Psoas muscle (tissue), 8 donors: ENCODE results near the gene TMEM218. TPM values are rescaled to one million over a fixed set of nuclear protein-coding genes. Genes with fewer than 3 reads are reported as not detected.
A peak's percentile ranks its signal among the peaks of the same experiment; 100 is the strongest.

Source experiments
- ATAC-seq, 4 donors: fragments of 200-7000 bp; cut with Tn5 transposase; one replicate each; pipeline ENCODE4 v1.9.1; 2020; ENCODE audit warnings: moderate library complexity in 3 of 4, mild to moderate bottlenecking in 2 of 4
- DNase-seq, 2 donors: peaks; one replicate each; pipeline ENCODE4 v3.0.0-alpha.2; 2020
- H3K27ac ChIP-seq: fragments of 200-600 bp; one replicate; pipeline ENCODE4 v1.8.0; 2022
- H3K27me3 ChIP-seq, 3 donors: fragments of 200-600 bp in 1 of 3; one replicate each; pipeline versions ENCODE4 v1.6.1 to v1.8.0; 2013 to 2022; ENCODE audit warnings: low read length in 2 of 3, mild to moderate bottlenecking in 2 of 3, moderate library complexity in 1 of 3; ENCODE audit not compliant: insufficient read depth in 3 of 3
- H3K36me3 ChIP-seq, 2 donors: fragments of 200-600 bp in 1 of 2; one replicate each; pipeline versions ENCODE4 v1.6.1 to v1.8.0; 2013 to 2022; ENCODE audit warnings: low read depth in 1 of 2, mild to moderate bottlenecking in 1 of 2, moderate library complexity in 1 of 2; ENCODE audit not compliant: insufficient read depth in 1 of 2
- H3K4me1 ChIP-seq: fragments of 200-600 bp; one replicate; pipeline ENCODE4 v1.8.0; 2022
- H3K4me3 ChIP-seq: fragments of 200-600 bp; one replicate; pipeline ENCODE4 v1.8.0; 2022; ENCODE audit warnings: mild to moderate bottlenecking
- H3K9me3 ChIP-seq: fragments of 200-600 bp; one replicate; pipeline ENCODE4 v1.8.0; 2022
- WGBS, 3 donors: extraction: QIAGEN DNeasy Blood & Tissue Kit; methylation state at CpG; one replicate each; pipeline versions ENCODE4 v1.1.6 to v1.1.7; 2013; 5-methylcytosine and 5-hydroxymethylcytosine counted together
- intact Hi-C, 2 donors: fragments of 100-400 bp; cut with DNase I; formaldehyde crosslinking; loops; one replicate each; pipeline versions ENCODE4 v1.11.0 to v1.14.2; 2022
- polyA plus RNA-seq, 3 donors: library from polyadenylated mRNA; stranded (reverse); fragments of 200-250 nt; gene quantifications; one replicate each; pipeline ENCODE4 v1.2.3, GENCODE V29; 2013
- total RNA-seq, 4 donors: library from RNA; stranded (reverse); fragmentation: NEBNext Ultra II Directional in 2 of 4; extraction: Animal tissue kit (Norgen Biotek cat#: 25700) in 2 of 4; gene quantifications; one replicate each; pipeline versions ENCODE4 v1.2.1 to v1.2.4, GENCODE V29; 2021 to 2023
- TF ChIP-seq, protein P1 (sequence below): fragments of 200-600 bp; IDR thresholded peaks from one replicate; pipeline ENCODE4 v1.8.0; 2022; ENCODE audit warnings: antibody characterized with exemption
- donor health status: healthy with polysubstance abuse.
- donor health status: DM: no; HTN: no; CAD: no; lungs with moderate emphysema.
- donor health status: Bipolar disorder and iron deficiency.
- donor health status: healthy.
- donor health status: DM: yes; HTN: yes; CAD: no.
- donor health status: DM: no; HTN: no; CAD: no.
- donor health status: DM: no; HTN: no; CAD: no.
- donor health status: DM: yes; HTN: yes; CAD: no.

The TMEM218 gene
- total and polyA plus RNA-seq, 7 donors = 4.9 to 30.3 (median 12.1) TPM

DNA sequence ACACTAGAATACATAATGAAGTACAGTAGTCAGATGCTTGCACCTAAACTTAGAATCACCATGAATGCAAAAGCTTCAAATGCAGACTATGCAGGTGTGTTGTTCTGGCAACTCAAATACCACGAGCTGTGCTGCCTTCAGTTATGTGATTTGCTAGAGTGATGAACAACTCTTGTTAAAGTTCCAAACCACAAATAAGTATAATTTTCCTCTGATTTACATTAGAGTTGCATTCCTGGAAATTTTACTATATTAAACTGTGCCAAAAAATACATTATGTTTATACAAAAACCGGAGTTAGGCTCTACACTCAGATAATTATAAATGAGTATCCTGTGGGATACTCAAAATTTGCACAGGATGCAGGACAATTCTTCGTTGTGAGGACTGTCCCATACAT lies 3.0 kb downstream of the TMEM218 start:
- H3K4me3 ChIP-seq = no peak overlapping the region
- DNase-seq (no peak), ATAC-seq (no peak)
- TF ChIP-seq, protein P1, sequence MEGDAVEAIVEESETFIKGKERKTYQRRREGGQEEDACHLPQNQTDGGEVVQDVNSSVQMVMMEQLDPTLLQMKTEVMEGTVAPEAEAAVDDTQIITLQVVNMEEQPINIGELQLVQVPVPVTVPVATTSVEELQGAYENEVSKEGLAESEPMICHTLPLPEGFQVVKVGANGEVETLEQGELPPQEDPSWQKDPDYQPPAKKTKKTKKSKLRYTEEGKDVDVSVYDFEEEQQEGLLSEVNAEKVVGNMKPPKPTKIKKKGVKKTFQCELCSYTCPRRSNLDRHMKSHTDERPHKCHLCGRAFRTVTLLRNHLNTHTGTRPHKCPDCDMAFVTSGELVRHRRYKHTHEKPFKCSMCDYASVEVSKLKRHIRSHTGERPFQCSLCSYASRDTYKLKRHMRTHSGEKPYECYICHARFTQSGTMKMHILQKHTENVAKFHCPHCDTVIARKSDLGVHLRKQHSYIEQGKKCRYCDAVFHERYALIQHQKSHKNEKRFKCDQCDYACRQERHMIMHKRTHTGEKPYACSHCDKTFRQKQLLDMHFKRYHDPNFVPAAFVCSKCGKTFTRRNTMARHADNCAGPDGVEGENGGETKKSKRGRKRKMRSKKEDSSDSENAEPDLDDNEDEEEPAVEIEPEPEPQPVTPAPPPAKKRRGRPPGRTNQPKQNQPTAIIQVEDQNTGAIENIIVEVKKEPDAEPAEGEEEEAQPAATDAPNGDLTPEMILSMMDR = no peak
- no peaks in the 10 kb centered on the region for H3K9me3 ChIP-seq
- H3K27ac ChIP-seq = no peak overlapping the region
- no peaks in the 10 kb centered on the region for H3K36me3 ChIP-seq
- 71 to 78% (median 77%) methylated on average over 3 of the region's 3 CpGs for WGBS, 3 donors
- intact Hi-C loops = no loop called here
- H3K4me1 ChIP-seq = peaks cover 21% of the 10 kb centered on the region
- H3K27me3 ChIP-seq = no peaks in the 10 kb centered on the region

DNA sequence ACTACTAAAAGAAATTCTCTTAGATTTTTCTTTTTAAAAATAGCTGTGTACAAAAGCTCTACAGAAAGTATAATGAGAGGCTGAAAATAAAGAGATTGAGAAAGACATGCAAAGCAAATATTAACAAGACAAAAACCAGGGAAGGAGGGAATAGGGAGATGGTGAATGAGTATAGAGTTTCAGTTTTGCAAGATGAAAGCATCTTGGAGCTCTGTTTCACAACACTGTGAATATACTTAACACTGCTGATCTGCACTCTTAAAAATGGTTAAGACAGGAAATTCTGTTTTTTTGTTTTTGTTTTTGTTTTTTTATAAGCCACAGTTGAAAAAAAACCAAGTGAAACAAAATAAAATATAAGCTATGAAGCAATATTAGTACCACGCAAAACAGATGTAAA lies 5.5 kb downstream of the TMEM218 start:
- TF ChIP-seq, protein P1 = no peak
- DNase-seq (no peak), ATAC-seq (peak in 1 of 4 donors; percentile 54)
- Histone ChIP-seq H3K27me3 (no peaks in the 10 kb centered on the region), H3K27ac (no peak overlapping the region), H3K4me1 (peaks cover 17% of the 10 kb centered on the region), H3K4me3 (no peak overlapping the region), H3K9me3 (no peaks in the 10 kb centered on the region), H3K36me3 (peaks cover 0 to 17% of the 10 kb centered on the region in 2 donors)
- WGBS, 3 donors = 0 to 100% (median 99%) methylated on average over 1 of the region's 1 CpG
- intact Hi-C loops = no loop called here

GRCh38 chr11:125102510-125102909 lies 8.9 kb downstream of the TMEM218 start:
- Histone ChIP-seq H3K4me3 (no peak overlapping the region), H3K9me3 (no peaks in the 10 kb centered on the region), H3K4me1 (peaks cover 12% of the 10 kb centered on the region), H3K27ac (no peak overlapping the region), H3K36me3 (peaks cover 0 to 51% of the 10 kb centered on the region in 2 donors), H3K27me3 (no peaks in the 10 kb centered on the region)
- WGBS, 3 donors = 93 to 96% (median 95%) methylated on average over 7 of the region's 7 CpGs
- intact Hi-C loops = no loop called here
- ATAC-seq (no peak), DNase-seq (no peak)
- TF ChIP-seq, protein P1 = no peak

DNA sequence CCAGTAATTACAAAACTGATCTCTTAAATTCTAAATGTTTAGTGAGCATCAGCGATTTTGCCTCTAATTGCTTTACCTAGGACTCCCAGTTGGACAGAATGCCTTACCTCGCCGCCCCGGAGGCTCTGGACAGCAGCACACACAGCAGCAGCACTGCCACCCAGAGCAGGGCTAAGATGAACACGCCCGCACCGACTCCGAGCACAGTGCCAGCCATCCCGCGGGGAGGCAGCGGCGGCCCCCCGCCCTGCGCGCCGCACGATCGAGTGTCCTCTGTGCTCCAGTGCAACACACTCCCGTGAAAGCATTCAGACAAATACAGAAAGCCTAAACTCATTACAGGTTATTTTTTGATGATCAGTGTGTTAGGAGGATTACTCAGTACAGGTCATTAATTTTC lies 9.4 kb downstream of the TMEM218 start:
- TF ChIP-seq, protein P1 = no peak
- 93 to 96% (median 95%) methylated on average over 19 of the region's 19 CpGs for WGBS, 3 donors
- Histone ChIP-seq H3K27ac (no peak overlapping the region), H3K36me3 (peaks cover 0 to 56% of the 10 kb centered on the region in 2 donors), H3K27me3 (no peaks in the 10 kb centered on the region), H3K4me3 (no peak overlapping the region), H3K9me3 (no peaks in the 10 kb centered on the region), H3K4me1 (peaks cover 11% of the 10 kb centered on the region)
- DNase-seq (no peak), ATAC-seq (no peak)
- intact Hi-C loops = no loop called here

- H3K36me3 ChIP-seq = peaks cover 2 to 60% of the 10 kb centered on the region in 2 donors
- ATAC-seq (no peak), DNase-seq (no peak)
- no peak overlapping the region for H3K4me3 ChIP-seq
- no peaks in the 10 kb centered on the region for H3K27me3 ChIP-seq
- WGBS, 3 donors = 89 to 93% (median 91%) methylated on average over 3 of the region's 3 CpGs
- intact Hi-C loops = no loop called here
- TF ChIP-seq, protein P1 = no peak
- H3K9me3 ChIP-seq = no peaks in the 10 kb centered on the region
- H3K4me1 ChIP-seq = peaks cover 6% of the 10 kb centered on the region
- no peak overlapping the region for H3K27ac ChIP-seq
Measured at GRCh38 chr11:125101596-125101995, 9.8 kb downstream of the TMEM218 start.
